ENCODE results near the gene RAB10. TPM values are rescaled to one million over a fixed set of nuclear protein-coding genes. Genes with fewer than 3 reads are reported as not detected.
A peak's percentile ranks its signal among the peaks of the same experiment; 100 is the strongest.
"Not testable (repeated sequence)": the region's sequence is repeated elsewhere in the genome, so short reads cannot be mapped to it uniquely, and the experiment has no call there.

The RAB10 gene
- 123 TPM for polyA plus RNA-seq (2013, experiment 1 of 2; ENCODE audit: insufficient read length)
- polyA plus RNA-seq (2013, experiment 2 of 2; ENCODE audit: insufficient read length): 112 TPM

DNA sequence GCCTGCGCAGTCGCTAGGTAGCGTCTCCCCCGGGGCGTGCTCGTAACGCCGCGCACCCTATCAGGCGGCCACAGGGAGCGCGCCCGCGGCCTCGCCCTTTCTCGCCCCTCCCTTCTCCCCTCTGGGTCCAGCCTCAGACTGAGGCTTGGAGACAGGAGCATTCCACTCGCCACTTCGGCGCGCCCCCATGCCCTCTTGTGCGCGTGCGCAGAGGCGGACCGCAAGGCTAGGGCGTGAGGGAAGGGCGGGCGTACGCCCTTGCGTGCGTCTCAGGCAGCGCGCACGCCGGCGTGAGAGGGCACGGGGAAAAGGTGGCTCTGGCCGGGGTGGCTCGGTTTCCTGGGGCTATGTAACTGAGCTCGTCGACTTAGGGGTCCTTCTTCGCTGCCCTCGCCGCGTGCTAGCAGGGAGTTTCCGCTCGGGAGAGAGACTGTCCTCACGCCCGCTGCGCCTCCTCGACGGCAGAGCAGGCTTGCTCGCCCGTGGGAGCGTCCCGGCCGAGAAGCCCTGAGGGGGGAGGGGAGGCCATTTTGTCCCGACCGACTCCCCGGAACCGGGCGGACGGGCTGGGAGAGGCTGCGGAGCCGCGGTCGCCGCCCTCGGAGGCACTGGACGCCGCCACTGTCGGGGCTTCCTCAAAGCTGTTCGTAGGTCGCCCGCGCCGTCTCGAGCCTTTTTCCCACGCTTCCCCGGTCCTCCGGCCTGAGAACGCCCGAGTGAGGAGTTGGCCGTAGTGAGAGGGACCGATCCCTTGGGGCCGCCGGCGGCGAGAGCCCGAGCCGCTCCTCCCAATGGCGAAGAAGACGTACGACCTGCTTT is at the start of gene RAB10:
RAB10 (plus strand) TSS at position 267 of the 819 bp plus-strand sequence; CDS start at position 792, 525 bp downstream.
- peak; percentile 99 for DNase-seq

DNA sequence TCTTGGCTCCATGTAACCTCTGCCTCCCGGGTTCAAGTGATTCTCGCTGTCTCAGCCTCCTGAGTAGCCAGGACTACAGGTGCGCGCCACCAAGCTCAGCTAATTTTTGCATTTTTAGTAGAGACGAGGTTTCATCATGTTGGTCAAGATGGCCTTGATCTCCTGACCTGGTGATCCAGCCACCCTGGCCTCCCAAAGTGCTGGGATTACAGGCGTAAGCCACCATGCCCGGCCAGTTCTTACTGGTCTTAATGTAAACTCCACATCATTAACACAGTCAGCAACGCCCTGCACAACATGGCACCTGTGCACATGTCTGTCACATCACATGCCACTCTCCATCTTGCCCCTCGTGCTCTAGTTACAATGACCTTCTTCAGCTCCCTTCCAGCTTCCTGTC is 45.8 kb upstream of the RAB10 start:
- DNase-seq: no peak

DNA sequence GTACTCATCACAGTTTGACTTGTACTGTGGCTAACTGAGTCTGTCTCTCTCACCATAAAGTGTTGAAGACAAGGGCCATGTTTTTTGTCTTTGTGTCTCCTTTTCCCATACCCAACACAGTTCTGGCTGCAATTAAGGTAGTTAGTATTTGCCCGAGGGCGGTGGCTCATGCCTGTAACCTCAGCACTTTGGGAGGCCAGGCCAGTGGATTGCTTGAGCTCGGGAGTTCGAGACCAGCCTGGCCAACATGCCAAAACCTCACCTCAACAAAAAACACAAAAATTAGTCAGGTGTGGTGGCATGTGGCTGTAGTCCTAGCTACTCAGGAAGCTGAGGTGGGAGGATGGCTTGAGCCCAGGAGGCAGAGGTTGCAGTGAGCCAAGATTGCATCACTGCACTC is 44.7 kb upstream of the RAB10 start:
- DNase-seq: no peak

DNA sequence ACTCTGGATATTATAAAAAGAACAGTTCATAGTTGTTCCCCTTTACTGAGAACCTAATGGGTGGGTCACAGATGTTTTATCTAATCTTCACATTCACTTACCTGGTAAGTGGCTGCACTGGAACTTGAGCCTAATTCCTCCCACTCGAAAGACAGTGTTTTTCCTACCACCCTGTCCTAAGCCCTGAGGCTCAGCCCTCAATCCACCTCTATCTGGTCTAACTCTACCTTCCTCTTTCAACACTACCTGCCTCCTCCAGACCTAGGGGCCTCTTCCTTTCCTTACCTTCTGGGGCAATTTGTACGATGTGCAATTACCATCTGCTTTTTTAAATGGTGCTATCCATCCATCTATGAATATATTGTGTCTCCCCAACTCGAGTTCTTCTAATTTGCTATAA is 41.9 kb upstream of the RAB10 start:
- DNase-seq: no peak

DNA sequence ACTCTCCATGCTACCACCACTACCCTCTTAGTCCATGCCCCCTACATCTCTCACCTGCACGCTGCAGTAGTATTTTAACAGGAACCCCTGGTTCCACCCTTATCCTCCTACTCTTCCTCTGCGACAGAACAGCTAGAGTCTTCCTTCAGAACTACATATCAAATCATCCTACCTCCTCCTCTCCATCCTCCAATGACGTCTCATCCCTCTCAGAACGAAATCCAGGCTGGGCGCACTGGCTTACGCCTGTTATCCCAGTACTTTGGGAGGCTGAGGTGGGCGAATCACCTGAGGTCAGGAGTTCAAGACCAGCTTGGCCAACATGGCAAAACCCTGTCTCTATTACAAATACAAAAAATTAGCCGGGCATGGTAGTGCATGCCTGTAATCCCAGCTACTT is 41.3 kb upstream of the RAB10 start:
- no peak for DNase-seq

DNA sequence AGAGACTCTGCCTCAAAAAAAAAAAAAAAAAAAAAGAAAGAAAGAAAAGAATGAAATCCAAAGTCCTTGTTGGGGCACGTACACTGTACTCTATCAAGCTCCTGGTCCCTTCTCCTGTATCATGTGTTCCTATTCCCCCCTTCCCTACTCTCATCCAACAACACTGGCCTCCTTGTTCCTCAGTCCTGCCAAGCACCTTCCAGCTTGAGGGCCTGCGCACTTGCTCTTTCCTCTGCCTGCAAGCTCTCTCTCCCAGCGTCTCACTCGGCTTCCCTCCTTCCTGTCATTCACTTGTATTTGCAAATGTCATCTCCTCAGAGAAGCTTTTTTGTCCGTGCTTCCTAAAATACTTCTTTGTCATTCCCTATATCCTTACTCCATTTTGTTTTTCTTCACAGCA is 40.8 kb upstream of the RAB10 start:
- no peak for DNase-seq

DNA sequence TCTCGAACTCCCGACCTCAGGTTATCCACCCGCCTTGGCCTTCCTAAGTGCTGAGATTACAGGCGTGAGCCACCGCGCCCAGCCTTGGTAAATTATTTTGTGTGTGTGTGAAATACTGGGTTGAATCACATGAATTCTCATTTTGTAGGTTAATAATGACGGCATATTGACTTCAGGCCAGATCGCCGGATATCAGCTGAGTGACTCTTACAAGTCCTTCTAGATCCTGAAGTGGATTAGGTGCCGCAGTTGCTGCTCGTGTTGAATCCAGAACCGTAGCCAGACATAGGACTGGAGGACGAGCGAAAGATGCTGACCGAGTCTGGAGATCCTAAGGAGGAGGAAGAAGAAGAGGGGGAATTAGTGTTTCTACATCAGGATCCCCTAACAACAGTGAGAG is 39.4 kb upstream of the RAB10 start:
- no peak for DNase-seq

DNA sequence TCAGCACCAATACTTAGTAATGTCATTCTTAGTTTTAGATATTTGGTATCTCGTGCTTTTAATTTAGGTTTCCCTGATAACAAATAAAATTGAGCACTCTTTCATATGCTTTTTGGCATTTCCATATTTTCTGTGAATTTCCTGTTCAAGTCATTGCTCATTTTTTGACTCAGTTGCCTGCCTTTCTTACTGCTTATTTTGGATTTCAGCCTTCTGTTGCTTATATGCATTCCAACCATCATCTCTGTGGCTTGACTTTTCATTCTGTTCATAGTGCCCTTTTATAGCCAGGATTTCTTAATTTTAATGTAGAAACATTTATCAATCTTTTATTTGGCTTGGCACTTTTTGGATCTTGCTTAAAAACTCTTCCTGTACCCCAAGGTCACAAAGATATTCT is 37.0 kb upstream of the RAB10 start:
- no peak for DNase-seq

DNA sequence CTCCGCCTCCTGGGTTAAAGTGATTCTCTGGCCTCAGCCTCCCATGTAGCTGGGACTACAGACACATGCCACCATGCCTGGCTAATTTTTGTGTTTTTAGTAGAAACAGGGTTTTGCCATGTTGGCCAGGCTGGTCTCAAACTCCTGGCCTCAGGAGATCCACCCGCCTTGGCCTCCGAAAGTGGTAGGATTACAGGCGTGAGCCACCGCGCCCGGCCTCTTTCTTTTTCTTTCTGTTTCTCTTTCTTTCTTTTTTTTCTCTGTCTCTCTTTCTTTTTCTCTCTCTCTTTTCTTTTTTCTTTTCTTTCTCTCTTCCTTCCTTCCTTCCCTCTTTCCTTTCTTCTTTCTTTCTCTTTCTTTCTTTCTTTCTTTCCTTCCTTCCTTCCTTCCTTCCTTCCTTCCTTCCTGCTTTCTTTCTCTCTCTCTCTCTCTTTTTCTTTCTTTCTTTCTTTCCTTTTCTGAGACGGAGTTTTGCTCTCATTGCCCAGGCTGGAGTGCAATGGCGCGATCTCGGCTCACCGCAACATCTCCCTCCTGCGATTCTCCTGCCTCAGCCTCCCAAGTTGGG is 35.0 kb upstream of the RAB10 start:
- not testable (repeated sequence) for DNase-seq

DNA sequence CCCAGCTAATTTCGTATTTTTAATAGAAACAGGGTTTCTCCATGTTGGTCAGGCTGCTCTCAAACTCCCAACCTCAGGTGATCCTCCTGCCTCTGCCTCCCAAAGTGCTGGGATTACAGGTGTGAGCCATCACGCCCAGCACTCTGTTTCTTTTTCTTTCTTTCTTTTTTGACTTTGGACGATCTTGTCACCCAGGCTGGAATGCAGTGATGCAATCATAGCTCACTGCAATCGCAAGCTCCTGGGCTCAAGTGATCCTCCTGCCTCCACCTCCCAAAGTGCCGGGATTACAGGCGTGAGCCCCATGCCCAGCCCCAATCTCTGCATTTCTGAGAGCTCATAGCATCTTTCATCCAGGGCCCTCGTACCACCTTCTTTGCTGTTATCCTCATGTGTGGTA is 34.5 kb upstream of the RAB10 start:
- not testable (repeated sequence) for DNase-seq

DNA sequence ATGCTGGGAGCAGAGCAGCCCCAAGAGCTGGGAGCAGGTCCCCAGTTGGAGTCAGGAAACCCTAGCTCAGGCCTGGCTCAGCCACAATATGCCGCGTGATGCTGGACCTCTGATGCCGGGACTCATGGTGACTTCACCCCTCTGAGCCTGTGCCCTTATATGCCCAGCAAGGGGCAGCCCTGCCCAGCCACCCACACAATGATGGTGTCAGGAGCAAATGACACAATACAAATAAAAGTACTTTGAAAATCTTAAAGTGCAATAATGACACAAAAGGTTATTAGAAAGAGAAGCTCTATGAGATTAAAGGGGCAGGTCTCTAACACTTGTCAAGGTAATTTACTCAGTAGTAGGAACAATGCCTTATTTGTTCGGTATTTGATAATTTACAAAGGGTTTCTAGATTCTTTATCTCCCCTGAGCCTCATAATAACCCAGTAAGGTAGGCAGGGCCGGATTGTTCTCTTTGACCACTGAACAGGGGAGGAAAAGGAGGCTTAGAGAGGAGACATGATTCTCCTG is 33.3 kb upstream of the RAB10 start:
- DNase-seq: no peak

DNA sequence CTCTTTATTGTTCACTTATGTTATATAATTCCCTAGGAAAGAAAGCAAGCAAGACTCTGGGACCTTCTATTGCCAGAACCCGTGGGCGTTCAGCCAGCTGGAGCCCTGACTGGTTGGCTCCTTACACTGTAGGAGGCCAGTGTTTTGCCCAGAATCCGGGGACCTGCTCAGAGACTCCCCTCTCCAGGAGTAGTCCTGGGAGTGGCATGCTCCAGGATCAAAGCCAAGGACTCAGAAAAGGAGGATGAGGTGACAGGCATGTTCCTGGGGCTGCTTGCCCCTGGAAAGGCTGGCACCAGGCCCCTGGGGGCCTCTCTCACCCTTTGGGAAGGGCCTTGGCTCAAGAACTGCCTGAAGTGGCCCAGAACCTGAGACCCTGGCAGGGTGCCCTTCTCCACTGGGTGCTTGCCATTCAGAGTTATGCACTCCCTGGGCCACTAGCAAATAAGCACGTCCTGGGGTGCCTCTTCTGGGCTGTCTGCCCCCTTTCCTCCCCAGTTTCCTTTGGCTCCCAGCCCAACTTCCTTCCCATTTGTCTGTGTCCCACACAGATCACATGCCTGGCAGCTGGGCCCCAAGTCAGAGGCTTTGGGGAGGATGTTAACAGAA is 32.0 kb upstream of the RAB10 start:
- DNase-seq: no peak

DNA sequence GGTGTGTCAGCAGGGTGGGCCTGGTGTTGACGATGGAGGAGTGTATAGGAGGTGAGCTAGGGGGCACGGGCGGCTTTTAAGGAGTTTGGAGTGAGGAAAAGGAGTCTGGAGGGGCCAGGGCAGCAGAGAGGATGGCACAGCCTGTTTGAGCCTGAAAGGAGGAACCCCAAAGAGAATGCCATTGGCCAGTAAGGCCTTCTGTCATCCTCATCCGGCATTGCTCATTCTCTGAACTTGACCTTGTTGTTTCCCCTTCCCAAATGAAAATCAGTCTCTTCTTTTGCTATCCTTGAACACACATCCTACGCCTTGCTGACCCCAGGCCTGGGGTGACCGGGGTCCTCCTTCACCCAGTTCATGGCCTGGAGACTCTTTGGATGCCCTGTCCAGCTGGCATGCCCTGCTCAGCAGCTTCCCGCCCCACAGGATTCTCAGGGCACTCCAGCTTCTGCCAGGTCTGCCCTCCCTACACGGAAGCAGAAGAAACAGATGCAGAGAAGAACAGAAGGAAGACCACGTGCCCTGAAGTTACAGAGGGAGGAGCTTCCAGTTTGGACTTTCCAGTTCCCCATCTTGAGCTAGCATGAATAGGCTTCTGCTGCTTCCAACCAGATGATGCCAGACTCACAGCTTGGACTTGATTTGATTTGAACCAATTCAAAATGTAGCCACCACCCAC is 31.1 kb upstream of the RAB10 start:
- no peak for DNase-seq

DNA sequence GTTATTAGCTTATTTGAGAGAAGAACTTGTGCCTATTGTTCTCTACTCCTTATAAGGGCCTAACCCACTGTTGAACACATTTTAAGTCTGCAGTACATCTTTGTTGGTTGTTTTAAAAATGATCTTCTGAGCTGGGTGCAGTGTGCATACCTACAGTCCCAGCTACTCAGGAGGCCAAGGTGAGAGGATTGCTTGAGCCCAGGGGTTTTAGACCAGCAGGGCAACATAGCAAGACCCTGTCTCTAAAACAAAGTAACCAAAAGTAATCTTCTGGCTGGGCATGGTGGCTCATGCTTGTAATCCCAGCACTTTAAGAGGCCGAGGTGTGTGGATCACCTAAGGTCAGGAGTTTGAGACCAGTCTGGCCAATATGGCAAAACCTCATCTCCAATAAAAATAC is 25.8 kb upstream of the RAB10 start:
- no peak for DNase-seq

DNA sequence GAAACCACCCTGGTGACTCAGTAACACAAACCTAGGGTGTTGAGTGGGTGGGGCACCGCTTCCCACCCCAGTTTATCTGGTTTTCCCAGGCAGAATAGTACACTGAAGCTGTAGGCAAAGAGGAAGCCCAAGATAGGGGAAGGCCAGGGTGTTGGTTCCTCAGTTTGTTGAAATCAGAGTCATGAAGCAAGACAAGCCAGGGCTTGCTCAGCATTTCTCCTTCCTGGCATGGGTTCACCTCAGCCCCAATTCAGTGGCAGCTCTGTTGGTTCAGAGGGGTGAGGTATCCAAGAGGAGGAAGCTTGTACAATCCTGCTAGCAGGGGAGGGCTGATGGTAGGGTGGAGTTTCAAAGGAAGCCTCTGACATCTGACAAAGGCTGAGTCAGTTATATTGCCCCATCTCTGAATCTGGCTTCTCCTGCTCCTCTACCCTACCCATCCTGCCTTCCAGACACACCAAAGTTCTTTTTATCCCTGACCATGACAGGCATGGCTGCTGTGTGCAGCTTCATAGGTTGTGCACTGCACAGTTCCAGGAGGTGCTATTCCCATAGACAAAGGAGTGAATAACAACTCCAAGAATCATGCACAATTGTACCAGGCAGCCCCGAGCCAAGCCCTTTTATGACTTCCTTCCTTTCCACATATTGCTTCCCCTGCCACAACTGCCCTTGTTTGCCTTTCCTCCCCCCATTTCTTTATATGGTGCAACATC is 24.9 kb upstream of the RAB10 start:
- peak; percentile 49 for DNase-seq

DNA sequence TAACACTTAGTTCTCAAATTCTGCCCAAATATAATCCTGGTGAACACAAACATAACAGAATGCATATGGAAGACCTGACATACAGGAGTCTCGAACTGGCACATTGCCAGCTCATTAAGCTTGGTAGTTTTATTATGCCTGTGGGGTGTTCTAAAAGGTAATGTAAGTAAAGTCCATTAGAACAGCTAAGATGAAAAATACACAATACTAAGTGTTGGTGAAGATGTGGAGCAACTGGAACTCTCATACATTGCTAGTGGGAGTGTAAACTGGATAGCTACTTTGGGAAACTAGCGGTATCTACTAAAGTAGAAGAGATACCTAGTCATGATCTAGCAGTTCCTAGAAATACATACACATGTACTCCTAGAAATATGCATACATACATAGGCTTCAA is 24.3 kb upstream of the RAB10 start:
- no peak for DNase-seq

DNA sequence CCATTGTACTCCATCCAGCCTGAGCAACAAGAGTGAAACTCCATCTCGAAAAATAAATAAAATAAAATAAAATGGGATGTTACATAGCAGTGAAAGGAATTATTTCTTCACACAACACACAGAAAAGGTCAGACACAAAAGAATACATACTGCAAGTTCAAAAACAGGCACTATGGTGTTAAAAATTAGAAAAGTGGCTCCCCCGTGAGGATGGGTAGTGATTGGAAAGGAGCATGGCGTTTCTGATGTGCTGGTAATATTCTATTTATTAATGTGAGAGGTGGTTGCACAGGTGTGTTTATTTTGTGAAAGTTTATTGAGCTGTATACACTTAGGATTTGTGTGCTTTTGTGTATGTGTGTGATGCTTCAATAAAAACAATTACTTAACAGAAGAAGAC is 22.9 kb upstream of the RAB10 start:
- DNase-seq: no peak

DNA sequence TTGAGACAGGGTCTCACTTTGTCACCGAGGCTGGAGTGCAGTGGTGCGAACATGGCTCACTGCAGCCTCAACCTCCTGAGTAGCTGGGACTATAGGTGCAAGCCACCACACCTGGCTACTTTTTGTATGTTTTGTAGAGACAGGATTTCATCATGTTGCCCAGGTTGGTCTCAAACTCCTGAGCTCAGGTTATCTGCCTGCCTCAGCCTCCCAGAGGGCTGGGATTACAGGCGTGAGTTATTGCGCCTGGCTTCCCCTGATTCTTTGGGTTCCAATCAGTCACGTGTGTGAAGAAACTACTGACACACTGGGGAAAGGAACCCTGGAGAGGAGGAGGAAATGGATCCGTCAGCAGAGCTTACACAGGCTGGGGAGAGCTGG is 22.3 kb upstream of the RAB10 start:
- DNase-seq: no peak

DNA sequence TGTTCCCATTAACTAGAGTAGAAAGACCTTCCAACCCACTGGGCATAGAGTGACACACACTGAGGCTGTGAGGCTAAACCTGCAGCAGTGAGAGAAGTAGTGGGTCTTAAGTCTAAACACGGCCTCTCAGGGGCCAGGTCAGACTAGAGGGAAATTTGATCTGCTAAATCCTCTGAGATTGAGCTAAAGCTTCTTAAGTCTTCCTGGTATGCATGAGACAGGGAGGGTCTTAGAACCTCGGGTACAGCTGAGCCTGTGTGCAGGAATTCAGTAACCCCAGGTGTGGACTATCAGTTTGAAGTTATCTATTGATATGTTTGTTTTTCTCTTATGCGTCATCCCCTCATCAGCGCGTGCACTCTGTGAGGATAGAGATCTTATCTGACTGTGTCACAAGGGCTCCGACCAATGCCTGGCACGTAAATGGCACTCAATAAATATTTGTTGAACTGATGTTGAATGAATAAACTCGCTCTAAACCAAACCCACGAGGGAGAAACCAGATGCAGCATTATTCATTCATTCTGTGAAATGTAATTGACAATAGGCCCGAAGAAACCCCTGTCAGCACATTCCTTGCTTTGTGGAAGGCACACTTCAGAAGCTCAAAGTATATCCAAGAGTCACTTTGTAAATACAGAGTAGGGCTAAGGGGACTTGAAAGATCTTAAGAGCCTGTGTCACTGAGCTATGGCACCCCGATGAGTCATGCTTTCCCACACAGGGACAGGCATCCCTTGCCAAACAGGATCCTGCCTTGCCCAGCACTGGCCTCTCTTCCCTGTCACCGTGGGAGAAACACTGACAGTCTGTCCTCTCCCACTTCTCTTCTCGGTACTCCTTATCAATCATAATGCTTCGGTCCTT is 21.7 kb upstream of the RAB10 start:
- no peak for DNase-seq

DNA sequence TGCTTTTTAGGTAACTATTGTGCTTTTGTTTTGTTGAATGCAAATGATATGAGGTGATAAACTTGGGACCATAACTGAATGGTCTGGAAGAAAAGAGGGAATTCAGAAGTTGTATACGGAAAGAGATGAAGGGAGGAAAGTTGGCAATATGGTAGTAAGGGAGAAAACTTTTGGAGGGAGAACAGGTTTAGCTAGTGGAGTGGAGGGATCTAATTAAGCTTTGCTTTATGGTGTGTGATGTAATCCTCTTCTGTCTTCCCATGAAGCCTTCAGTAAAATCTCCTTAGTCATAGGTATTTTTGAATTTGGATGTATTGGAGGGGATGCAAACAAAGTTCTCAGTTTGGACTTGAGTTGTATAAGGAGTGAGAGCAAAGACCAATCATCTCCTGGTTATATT is 20.2 kb upstream of the RAB10 start:
- no peak for DNase-seq

DNA sequence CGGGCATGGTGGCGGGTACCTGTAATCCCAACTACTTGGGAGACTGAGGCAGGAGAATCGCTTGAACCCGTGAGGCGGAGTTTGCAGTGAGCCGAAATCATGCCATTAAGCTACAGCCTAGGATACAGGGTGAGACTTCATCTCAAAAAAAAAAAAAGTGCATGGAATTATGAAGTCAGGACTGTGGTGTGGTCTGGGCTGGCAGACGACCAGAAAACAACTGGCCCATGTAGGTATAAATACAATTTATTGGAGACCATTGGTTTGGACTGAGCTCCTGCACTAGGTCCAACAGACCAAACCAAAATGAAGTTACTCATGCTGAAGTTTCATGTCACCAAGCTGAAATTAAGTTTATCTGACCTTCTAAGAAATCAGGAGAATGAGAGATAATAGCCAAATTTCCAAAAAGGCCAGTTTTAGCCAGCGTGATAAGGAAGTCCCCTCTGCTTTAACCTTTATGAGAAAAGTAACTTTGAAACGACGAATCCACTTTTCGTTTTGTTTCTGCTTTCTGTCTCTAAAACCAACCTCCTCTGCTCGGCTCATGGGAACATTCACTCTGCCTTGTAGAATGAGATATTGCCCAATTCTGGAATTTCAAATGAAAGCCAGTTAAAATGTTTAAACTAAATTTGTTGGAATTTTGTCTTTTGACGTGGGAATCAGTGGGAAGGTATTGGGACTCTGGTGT is 17.7 kb upstream of the RAB10 start:
- no peak for DNase-seq
